Retinal pigment epithelial cell (primary cell): ENCODE results near the gene KCNMB2.
"Not testable (repeated sequence)": the region's sequence is repeated elsewhere in the genome, so short reads cannot be mapped to it uniquely, and the experiment has no call there.

Experiments
- DNase-seq: peaks from one replicate; pipeline ENCODE4 v3.0.0-alpha.2; 2010; ENCODE audit warnings: low read depth
- H3K4me3 ChIP-seq: 2 replicates; pipeline ENCODE4 v1.5.1; 2011; ENCODE audit warnings: mild to moderate bottlenecking, low read length, control low read depth, moderate library complexity
- TF ChIP-seq, protein P1 (sequence below): conservative IDR thresholded peaks from 2 replicates; pipeline ENCODE4 v1.5.1; 2011; ENCODE audit warnings: low read depth, low read length, control low read depth, inconsistent platforms

The KCNMB2 gene

DNA sequence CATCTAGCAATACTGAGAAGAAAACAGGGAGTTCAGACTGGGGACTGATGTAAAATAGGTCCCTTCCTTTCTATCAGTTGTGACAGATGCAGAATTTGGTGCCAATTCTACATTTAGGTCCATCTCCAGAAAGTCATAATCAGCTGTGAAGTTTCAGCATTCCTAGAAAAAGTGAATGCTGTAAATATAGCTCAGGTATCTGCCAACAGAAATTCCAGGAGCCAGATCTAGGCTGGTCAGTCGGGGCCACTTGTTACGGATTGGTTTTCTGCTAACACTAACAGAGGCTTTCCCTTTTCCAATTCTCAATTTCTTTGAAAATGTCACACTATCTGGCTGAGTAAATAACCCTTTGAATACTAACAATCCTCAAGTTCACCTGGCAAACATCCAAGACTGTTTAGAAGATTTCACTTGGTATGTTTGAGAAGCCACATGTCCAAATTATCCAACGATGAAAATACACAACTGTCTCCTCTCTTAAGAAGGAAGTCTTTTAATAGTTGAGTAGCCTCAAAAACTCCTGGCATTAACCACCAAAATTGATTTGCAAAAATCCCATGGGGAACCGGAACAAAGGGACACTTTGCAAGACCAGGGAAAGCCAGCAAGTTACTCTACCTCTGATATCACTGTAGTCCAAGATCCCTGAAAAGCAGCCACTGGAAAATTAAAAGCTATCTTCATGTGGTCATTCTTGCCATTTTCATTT, 313.1 kb downstream of the KCNMB2 start:
- TF ChIP-seq, protein P1, sequence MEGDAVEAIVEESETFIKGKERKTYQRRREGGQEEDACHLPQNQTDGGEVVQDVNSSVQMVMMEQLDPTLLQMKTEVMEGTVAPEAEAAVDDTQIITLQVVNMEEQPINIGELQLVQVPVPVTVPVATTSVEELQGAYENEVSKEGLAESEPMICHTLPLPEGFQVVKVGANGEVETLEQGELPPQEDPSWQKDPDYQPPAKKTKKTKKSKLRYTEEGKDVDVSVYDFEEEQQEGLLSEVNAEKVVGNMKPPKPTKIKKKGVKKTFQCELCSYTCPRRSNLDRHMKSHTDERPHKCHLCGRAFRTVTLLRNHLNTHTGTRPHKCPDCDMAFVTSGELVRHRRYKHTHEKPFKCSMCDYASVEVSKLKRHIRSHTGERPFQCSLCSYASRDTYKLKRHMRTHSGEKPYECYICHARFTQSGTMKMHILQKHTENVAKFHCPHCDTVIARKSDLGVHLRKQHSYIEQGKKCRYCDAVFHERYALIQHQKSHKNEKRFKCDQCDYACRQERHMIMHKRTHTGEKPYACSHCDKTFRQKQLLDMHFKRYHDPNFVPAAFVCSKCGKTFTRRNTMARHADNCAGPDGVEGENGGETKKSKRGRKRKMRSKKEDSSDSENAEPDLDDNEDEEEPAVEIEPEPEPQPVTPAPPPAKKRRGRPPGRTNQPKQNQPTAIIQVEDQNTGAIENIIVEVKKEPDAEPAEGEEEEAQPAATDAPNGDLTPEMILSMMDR = no peak
- no peak for DNase-seq
- no peak overlapping the region for H3K4me3 ChIP-seq

DNA sequence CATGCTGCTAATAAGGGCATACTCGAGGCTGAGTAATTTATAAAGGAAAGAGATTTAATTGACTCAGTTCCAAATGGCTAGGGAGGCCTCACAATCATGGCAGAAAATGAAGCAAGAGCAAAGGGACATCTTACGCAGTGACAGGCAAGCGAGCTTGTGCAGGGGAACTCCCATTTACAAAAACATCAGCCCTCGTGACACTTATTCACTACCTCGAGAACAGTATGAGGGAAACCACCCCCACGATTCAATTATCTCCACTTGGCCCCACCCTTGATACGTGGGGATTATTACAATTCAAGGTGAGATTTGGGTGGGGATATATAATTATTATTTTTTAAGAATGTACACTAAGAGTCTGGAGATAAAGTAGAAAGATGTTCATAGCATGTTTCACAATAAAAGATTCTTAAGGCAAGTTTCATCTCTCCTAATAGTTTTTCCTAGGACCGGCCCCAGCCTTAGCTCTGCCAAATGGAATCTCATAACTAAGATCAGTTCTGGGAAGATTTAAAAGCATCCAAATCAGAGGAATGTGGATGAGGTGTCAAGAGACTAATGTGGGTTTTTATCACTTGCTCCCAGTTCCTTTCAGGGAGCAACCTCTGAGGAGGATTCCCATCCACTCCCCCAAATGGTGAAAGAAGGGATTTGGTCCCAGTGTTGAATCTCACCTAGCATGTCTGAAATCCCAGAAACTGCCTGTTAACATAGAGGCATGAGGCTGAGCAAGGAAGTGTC, 314.4 kb downstream of the KCNMB2 start:
- TF ChIP-seq, protein P1 = no peak
- no peak for DNase-seq
- no peak overlapping the region for H3K4me3 ChIP-seq

DNA sequence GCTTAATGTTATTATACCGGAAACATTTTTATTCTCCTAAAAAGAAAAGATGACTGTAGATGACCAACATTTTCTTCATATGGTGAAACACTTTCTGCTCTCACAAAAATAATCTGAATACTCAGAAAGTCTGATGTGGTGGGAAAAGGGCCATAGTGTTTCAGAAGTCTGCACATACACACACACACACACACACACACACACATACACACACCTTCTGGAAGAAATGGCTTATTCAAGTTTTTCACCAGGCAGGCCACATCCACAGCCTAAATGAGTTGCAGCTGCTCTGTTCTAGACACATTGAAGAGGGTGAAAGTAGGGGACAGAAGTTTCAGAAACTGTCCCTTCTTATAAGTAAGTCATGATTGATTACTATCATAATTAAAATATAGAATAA, 315.3 kb downstream of the KCNMB2 start:
- DNase-seq = no peak
- TF ChIP-seq, protein P1 = no peak
- H3K4me3 ChIP-seq = no peak overlapping the region

DNA sequence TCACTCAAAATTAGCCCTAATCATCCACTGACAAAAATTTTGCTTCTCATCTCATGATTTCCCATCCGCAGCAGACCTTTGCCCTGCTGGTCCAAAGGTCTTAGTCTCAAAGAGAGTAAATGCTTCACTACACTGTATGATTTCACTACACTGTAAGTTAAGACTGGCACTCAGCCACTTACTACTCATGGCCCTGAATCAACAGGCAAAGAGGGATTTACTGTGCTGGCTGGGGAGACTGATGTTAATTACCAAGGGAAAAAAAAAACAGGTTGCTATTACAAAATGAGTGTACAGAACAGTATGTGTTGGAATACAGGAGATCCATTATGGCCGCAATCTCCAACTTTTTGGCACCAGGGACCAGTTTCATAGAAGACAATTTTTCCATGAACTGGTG, 320.6 kb downstream of the KCNMB2 start:
- TF ChIP-seq, protein P1 = no peak
- DNase-seq = no peak
- no peak overlapping the region for H3K4me3 ChIP-seq

DNA sequence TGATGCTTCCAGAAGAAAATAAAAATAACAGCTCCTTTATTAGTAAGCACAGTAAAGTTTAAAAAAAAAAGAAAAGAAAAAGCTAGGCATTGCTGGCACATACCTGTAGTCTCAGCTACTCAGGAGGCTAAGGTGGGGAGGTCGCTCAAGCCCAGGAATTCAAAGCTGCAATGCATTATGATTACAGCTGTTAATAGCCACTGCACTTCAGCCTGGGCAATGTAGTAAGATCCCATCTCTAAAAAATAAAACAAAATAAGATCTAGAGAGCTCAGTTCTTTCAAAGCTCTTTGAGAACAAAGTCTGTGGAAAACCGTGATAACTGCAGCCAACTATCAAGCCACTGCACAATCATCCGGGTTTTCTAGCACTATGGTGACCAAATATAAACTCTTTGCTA, 323.1 kb downstream of the KCNMB2 start:
- TF ChIP-seq, protein P1 = no peak
- no peak overlapping the region for H3K4me3 ChIP-seq
- DNase-seq = no peak

DNA sequence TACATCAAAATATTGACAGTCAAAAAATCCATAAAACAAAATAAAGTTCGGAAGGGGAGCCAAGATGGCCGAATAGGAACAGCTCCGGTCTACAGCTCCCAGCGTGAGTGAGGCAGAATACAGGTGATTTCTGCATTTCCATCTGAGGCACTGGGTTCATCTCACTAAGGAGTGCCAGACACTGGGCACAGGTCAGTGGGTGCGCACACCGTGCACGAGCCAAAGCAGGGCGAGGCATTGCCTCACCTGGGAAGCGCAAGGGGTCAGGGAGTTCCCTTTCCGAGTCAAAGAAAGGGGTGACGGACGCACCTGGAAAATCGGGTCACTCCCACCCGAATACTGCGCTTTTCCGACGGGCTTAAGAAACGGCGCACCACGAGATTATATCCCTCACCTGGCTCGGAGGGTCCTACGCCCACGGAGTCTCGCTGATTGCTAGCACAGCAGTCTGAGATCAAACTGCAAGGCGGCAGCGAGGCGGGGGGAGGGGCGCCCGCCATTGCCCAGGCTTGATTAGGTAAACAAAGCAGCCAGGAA, 323.7 kb downstream of the KCNMB2 start:
- DNase-seq, H3K4me3 ChIP-seq: not testable (repeated sequence)

DNA sequence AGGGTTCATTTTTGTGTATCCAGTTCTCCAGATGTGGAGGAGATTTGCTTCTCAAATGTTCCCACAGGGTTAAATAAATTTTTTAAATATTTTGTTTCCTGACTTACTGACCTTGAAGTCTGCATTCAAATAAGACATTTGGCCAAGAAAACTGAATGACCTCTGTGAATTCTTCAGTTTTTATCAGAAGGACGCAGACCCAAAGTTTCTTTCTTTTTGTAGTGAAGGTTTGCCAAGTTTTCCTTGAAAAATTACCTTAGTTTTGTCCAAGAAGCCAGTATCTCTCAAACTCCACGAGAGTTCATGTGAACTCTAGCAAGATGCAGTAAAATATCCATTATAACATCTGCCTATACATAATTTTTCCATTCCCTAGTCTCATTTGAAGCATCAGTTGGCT, 332.4 kb downstream of the KCNMB2 start:
- TF ChIP-seq, protein P1 = no peak
- no peak for DNase-seq

More for the DNA sequence above, 332.4 kb downstream of the KCNMB2 start:
- H3K4me3 ChIP-seq = no peak overlapping the region
